Astrocyte of the cerebellum (primary cell): Measurements from ENCODE around the gene NDUFV1.

Source experiments
- DNase-seq: peaks from one replicate; pipeline ENCODE4 v3.0.0-alpha.2; 2011; ENCODE audit warnings: low read depth
- H3K4me3 ChIP-seq: 2 replicates; pipeline ENCODE4 v1.5.1; 2011; ENCODE audit warnings: mild to moderate bottlenecking, low read depth, low read length, moderate library complexity
- CTCF ChIP-seq: IDR thresholded peaks from 2 replicates; pipeline ENCODE4 v1.5.1; 2012; ENCODE audit warnings: low read length, low read depth, moderate library complexity, mild to moderate bottlenecking; ENCODE audit errors: missing control alignments
- in situ Hi-C: cut with HindIII; loops from 2 replicates; pipeline ENCODE4 v1.10.0; 2017; ENCODE audit warnings: low sequenced_read_pairs

Gene NDUFV1

GRCh38 chr11:67630228-67630942 is 23.6 kb downstream of the NDUFV1 start:
- in situ Hi-C loops = no loop called here
- H3K4me3 ChIP-seq = peak overlapping the region; percentile 67
- DNase-seq = peak; percentile 88
- TF ChIP-seq CTCF = peak; percentile 73

GRCh38 chr11:67630943-67631331 is 24.2 kb downstream of the NDUFV1 start:
- in situ Hi-C loops = no loop called here
- DNase-seq = no peak
- TF ChIP-seq CTCF = no peak
- H3K4me3 ChIP-seq = peak overlapping the region; percentile 67

GRCh38 chr11:67631411-67631810 is 24.7 kb downstream of the NDUFV1 start:
- in situ Hi-C loops = no loop called here
- no peak for TF ChIP-seq CTCF
- no peak for DNase-seq
- H3K4me3 ChIP-seq = no peak overlapping the region

GRCh38 chr11:67631853-67632174 is 25.1 kb downstream of the NDUFV1 start:
- no peak overlapping the region for H3K4me3 ChIP-seq
- TF ChIP-seq CTCF = no peak
- no peak for DNase-seq
- in situ Hi-C loops = no loop called here

GRCh38 chr11:67632175-67632981 is 25.6 kb downstream of the NDUFV1 start:
- no peak for DNase-seq
- in situ Hi-C loops = no loop called here
- H3K4me3 ChIP-seq = no peak overlapping the region
- TF ChIP-seq CTCF = no peak

GRCh38 chr11:67632982-67633755 is 26.4 kb downstream of the NDUFV1 start:
- in situ Hi-C loops = no loop called here
- H3K4me3 ChIP-seq = no peak overlapping the region

More at GRCh38 chr11:67632982-67633755, 26.4 kb downstream of the NDUFV1 start:
- DNase-seq = no peak
- TF ChIP-seq CTCF = no peak
